HG02981 (cell line): ENCODE data around the gene PRPH2.
"Not testable (repeated sequence)": the region's sequence is repeated elsewhere in the genome, so short reads cannot be mapped to it uniquely, and the experiment has no call there.

ENCODE experiments used
- ATAC-seq: cut with Tn5 transposase; IDR thresholded peaks from one replicate; pipeline ENCODE4 v1.9.1; 2021; ENCODE audit warnings: mild to moderate bottlenecking, moderate library complexity; ENCODE audit not compliant: unreplicated experiment

PRPH2 gene

GRCh38 chr6:42744351-42744893 is 22.0 kb upstream of the PRPH2 start:
- ATAC-seq, result no peak

GRCh38 chr6:42742116-42742894 is 19.9 kb upstream of the PRPH2 start:
- ATAC-seq, result no peak

GRCh38 chr6:42740725-42741124 is 18.3 kb upstream of the PRPH2 start:
- no peak for ATAC-seq

GRCh38 chr6:42735976-42736375 is 13.6 kb upstream of the PRPH2 start:
- no peak for ATAC-seq

DNA sequence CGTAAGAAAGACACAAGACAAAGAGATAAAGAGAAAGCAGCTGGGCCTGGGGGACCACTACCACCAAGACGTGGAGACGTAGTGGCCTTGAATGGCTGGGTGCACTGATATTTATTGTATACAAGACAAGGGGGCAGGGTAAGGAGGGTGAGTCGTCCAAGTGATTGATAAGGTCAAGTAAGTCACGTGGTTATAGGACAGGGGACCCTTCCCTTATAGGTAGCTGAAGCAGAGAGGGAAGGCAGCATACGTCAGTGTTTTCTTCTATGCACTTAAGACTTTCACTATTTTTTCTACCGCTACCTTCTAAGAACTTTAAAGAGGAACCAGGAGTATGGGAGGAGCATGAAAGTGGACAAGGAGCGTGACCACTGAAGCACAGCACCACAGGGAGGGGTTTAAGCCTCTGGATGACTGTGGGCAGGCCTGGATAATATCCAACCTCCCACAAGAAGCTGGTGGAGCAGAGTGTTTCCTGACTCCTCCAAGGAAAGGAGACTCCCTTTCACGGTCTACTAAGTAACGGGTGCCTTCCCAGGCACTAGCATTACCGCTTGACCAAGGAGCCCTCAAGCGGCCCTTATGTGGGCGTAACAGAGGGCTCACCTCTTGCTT is 11.6 kb upstream of the PRPH2 start:
- not testable (repeated sequence) for ATAC-seq

DNA sequence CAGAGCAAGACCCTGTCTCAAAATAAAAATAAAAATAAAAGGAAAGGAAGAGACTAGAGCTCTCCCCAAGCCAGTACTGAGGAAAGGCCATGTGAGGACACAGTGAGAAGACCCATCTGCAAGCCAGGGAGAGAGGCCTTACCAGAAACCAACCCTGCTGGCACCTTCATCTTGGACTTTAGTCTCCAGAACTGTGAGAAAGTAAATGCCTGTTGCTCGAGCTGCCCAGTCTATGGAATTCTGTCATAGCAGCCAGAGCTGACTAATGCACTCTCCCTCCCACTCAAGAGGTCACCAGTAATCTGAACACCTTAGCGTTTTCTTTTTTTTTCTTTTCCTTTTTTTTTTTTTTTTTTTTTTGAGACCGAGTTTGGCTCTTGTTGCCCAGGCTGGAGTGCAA is 7.3 kb upstream of the PRPH2 start:
- ATAC-seq, result no peak

DNA sequence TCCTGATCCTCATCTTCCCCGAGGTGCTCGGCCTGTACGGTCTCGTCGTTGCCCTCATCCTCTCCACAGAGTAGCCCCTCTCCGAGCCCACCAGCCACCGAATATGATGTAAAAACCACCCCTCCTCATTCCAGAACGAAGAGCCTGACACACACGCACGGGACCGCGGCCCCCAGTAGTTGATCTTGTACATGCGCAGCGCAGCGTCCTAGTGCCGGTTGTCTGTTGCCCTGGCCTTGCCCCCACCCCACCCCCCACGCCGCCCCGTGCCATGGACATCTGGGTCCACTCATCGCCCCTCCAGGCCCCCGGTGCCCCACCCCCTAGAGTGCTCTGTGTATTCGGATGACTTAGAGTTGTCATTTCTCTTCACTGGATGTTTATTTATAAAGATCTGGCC is 5.2 kb upstream of the PRPH2 start:
- no peak for ATAC-seq

- no peak for ATAC-seq
These were observed 4.8 kb upstream of the PRPH2 start for GRCh38 chr6:42727087-42727611.

DNA sequence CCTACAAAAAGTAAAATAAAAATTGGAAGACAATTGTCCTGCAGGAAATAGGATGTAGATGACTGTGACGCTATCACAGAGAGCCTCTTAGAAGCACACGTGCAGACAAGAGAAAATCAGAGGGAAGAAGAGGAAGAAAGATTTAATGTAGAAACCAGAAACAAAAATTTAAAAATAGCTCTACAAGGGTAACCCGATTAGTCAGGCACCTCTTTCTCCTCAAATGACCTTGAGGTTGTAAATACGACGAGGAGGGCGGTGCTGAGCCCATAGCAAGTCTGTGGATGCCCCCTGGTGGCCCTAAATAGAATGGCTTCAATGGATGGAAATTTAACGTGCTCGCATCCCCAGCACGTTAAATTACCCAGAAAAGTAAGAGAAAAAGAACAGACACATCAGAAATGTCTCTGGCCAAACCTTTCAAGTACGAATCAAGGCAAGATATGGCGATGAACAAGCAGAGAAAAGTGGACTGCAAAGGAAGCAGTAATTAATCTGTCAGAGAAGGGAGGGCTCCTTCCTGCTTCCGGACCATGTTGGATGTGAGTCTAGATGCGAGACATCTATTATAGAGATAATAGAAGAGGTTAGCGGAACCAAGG is 4.2 kb upstream of the PRPH2 start:
- ATAC-seq, result peak; percentile 68

- no peak for ATAC-seq
These were observed 3.6 kb upstream of the PRPH2 start for GRCh38 chr6:42726026-42726425.

DNA sequence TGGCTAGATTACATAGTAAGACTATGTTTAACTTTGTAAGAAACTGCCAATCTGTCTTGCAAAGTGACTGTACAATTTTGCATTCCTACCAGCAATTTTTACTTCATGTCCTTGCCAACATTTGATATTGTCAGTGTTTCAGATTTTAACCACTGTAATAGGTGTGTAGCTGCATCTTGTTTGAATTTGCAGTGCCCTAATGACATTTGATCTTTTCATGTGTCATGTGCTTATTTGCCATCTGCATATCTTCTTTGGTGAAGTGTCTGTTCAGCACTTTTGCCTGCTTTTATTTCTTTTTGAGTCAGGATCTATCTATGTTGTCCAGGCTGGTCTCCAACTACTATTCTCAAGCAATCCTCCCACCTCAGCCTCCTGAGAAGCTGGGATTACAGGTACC is 2.4 kb upstream of the PRPH2 start:
- ATAC-seq, result no peak

DNA sequence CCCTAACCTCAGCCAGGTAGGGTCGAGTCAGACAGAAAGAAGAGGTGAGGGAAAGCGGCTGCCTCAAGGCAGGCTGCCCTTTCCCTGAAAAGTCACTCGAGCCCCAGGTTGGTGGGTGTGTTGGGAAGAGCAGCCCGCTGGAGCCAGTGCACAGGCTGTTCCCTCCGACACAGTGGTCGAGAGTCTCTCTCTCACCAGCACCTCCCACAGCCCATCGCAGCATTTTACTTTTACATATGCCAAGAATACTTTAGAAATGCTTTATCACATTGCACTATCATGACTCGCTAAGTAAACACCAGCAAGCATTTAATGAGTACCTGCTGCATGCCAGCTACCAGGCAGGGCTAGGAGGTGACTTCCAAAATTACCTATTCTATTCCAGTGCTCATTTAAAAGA is 1.7 kb downstream of the PRPH2 start:
- ATAC-seq, result no peak

DNA sequence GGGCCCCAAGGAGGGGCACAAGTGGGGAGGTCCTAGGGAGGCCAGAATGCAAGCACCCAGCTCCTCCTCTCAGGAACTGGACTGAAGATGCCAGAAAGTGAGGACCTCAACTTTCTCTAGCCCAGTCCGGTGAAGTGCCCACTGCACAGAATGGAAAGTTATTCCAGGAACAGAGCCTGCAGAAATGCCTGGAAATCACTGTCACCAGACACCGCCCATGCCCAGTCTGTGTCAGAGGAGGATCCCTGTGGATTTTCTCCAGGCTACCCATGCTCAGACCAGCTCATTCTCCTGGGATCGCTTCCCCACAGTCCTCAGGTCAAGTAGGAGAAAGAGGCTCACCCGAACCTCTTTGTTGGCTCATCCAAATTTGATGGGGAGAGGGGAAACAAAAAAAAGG is 6.5 kb downstream of the PRPH2 start:
- ATAC-seq, result no peak

- ATAC-seq, result no peak
These were observed 8.2 kb downstream of the PRPH2 start for GRCh38 chr6:42714098-42714761.

DNA sequence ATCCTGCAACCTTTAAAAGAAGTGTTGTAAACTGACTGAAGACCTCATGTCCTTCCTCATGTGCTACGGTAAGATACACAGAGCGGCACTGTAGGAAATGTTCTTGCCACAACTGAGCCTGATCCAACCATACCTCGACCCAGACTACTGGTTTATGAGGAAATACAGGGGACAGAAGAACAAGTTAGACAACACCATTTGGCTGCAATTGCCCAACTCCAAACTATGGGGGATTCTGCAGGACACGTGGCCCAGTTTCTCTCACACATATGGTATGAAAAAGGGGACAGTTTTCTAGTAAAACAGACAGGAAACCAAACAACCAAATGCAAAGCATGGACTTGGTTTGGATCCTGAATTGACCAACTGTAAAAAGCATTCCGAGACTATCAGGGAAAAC is 10.5 kb downstream of the PRPH2 start:
- ATAC-seq, result no peak

GRCh38 chr6:42710316-42710715 is 12.1 kb downstream of the PRPH2 start:
- ATAC-seq, result no peak

DNA sequence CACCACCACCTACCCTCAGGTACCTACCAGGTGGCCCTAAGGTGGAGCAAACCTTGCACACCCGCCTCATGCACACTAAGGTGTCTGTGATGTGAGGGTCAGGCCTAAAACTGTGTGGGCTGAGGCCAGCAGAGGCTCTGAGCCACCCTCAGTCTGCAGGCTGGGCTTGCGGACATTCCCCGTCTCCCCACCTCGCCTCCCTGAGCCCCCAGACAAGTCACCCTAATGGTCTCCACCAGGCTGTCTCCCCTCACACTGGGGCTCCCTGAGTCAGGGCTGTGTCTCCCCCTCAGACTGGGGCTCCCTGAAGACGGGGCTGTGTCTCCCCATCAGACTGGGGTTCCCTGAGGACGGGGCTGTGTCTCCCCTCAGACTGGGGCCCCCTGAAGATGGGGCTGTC is 12.5 kb downstream of the PRPH2 start:
- ATAC-seq, result no peak

GRCh38 chr6:42708096-42708495 is 14.3 kb downstream of the PRPH2 start:
- ATAC-seq, result no peak

DNA sequence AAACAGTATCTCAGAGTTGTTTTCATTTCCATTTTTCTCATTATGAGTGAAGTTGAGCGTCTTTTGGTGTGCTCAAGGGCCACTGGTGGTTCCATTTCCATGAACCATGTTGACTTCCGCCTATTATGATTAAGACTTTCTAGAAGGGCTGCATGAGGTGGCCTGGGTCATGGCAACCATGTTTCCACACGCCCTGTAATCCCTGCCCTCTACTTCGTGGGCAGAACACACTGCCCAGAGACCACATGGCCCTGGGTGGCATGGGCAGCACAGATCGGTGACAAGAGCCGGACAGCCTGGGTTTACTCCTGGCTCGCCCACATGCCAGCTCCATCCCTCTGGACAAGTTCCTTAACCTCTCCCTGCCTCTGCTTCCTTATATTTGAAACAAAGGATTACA is 14.8 kb downstream of the PRPH2 start:
- no peak for ATAC-seq

GRCh38 chr6:42704937-42705374 is 17.4 kb downstream of the PRPH2 start:
- ATAC-seq, result no peak

GRCh38 chr6:42704251-42704936 is 18.0 kb downstream of the PRPH2 start:
- no peak for ATAC-seq
